ENCODE results near the gene MAN1A1.

The MAN1A1 gene

GRCh38 chr6:119325559-119326265 lies 23.8 kb downstream of the MAN1A1 start:
- no peak for DNase-seq (ENCODE audit: low read depth)

DNA sequence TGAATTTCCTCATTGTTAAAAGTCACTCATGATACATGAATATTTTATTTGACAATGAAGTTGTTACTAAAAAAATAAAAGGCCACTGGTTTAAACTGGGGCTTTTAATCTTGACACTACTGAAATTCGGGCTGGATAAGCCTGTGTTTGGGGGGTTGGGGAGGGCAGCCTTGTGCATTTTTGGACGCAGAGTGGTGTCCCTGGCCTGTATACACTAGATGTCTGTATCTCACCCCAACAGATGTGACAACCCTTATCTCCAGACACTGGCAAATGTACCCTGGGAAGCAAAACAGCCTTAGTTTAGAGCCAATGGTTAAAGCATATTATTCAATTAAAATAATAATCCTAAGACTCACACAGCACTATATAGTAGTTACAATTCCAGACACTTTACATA lies 24.8 kb downstream of the MAN1A1 start:
- no peak for DNase-seq (ENCODE audit: low read depth)

DNA sequence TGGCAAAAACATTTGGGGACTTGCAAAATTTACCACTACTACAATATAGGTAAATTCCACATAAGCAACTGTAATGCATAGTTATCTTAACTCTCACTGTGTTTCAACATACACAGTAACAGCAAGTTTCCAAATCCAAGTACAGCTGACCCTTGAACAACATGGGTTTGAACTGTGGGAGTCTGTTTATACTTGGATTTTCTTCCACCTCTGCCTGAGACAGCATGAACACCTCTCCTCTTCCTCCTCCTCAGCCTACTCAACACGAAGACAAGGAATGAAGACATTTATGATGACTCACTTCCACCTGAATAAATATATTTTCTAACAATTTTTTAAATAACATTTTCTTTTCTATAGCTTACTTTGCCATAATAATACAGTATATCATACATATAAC lies 25.6 kb downstream of the MAN1A1 start:
- no peak for DNase-seq (ENCODE audit: low read depth)

DNA sequence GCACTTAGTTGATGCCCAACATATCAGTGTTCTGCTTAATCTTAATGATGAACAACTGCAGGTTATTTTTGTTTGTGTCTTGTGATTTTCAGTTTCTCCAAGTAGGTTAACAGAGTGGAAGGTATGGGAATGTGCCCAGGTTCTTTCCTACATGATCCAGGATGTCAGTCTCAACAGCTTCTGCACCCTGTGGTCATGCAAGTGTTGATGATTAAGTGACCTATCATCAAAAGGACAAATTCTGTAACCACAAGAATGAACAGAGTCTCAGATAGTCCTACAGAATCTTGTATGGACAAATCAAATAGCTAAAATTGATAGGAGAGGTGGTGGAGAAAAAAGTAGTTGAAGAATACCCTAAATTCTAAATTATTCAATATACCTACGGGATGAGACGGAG lies 26.1 kb downstream of the MAN1A1 start:
- no peak for DNase-seq (ENCODE audit: low read depth)

DNA sequence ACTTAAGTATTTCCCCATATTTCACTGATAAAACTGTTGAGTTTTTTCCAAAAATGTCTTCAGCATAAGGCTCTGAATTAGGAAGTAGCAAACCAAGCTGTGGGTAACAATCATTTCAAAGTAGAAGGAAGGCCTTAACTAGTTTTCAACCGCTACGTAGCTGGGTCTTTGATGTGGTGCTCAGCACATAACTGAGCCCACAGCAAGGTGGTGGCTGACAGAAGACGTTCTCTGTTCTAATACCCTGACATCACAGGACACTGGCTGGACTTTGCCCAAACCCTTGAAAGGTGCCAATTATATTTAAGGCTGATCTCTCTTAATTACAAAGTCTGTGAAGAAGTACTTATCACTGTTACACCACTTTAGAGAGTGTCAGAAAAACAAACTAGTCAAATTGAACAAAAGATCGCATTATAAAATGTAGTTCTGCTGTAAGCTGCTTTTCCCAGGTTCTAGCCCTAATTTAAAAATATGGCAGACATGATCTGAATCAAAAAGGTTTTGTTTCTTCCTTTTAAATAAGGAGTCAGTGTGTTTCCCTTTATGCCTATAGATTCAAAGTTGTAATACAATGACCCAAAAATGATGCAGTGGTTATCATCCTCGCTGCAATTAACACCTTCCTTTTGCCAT lies 26.7 kb downstream of the MAN1A1 start:
- DNase-seq (ENCODE audit: low read depth): no peak

DNA sequence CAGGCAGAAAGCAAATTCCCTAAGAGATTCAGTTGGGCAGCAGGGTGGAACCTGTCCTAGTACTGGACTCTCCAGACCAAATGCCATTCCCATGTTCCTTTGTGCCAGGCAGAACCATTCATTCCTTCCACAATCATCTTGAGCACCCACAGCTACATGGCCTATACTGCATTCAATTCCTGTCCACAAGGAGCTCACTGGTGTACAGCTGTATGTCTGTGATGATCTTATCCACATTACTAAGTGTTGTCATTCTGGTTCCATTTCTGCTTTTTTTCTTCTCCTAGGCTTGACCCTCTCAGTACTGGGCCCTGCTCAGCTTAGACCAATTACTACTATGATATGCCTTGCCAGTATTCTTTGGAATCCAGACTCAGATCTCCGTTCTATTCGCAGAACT lies 27.5 kb downstream of the MAN1A1 start:
- no peak for DNase-seq (ENCODE audit: low read depth)

DNA sequence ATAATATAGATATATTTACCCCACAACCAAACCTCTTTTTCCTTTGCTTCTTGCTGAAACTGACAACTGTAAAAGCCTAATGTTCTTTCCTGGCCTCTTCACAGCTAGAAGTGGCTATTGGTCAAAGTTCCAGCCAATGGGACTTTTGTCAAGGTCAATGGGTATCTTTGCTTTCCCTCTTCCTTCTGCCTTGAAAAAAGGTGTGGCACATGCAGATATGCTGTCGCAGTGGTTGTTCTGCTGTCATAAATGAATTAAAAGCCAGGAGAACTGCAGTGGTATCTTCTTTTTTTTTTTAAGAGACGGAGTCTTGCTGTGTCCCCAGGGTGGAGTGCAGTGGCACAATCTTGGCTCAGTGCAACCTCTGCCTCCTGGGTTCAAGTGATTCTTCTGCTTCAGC lies 29.9 kb downstream of the MAN1A1 start:
- no peak for DNase-seq (ENCODE audit: low read depth)

DNA sequence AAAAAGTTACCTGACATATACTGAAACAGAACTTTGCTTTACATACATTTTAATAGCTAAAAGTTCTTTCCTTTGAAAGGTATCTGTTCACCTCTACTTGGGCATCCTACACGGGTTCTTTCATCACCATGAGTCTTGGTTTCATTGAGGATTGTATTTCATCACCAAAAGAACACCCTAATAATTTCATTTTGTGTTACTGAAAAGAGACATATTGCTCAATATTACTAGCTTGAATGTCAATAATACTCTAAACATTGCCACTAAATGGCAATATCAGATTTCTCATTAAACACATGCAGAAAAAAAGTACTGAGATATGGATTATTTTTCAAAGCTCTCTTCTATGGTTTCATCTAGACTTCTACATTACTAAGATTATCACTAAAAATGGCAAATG lies 30.8 kb downstream of the MAN1A1 start:
- DNase-seq (ENCODE audit: low read depth): no peak

GRCh38 chr6:119318176-119318575 lies 31.4 kb downstream of the MAN1A1 start:
- no peak for DNase-seq (ENCODE audit: low read depth)

DNA sequence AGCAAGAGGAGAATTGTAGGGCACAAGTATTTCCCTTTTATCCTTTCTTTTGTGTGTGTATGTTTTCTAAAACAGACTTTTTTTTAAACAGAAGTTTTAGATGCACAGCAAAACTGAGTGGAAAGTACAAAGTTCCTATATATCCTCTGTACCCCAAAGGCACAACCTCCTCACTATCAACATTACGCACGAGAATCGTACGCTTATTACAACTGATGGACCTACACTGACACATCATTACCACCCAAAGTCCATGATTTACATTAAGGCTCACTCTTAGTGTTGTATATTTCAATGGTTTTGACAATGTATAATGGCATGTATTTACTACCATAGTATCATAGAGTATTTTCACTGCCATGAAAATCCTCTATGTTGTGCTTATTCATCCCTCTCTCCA lies 32.6 kb downstream of the MAN1A1 start:
- no peak for DNase-seq (ENCODE audit: low read depth)

- no peak for DNase-seq (ENCODE audit: low read depth)
Observed at GRCh38 chr6:119314885-119315272, 34.7 kb downstream of the MAN1A1 start.

GRCh38 chr6:119313937-119314884 lies 35.4 kb downstream of the MAN1A1 start:
- DNase-seq (ENCODE audit: low read depth): no peak

GRCh38 chr6:119312875-119313338 lies 36.7 kb downstream of the MAN1A1 start:
- no peak for DNase-seq (ENCODE audit: low read depth)

GRCh38 chr6:119312441-119312840 lies 37.1 kb downstream of the MAN1A1 start:
- DNase-seq (ENCODE audit: low read depth): no peak

- no peak for DNase-seq (ENCODE audit: low read depth)
Observed at GRCh38 chr6:119311514-119312142, 37.9 kb downstream of the MAN1A1 start.

DNA sequence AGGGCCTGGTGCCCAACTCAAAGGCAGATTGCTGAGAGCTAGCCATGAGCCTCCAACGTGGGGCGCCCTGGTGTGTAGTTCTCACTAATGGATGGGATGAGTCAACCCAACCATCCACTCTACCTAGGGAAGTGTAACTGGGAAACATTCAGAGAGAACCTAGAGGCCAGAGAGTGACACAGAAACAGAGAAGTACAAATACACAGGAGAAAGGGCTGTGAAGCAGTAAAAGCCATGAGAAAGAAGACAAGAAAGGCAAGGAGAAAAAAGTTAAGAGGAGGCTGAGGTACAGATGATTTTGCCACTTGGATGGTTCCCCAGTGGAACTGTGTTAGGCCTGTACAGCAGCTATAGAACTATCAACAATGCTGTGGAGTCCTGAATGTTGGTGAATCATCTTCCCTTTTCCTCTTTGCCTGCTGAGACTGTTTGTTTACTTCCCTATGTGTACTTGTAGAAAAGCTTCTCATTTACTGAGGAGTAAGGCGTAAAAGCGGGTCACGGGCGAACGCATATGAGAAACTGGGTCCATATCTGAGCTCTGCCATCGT lies 39.0 kb downstream of the MAN1A1 start:
- no peak for DNase-seq (ENCODE audit: low read depth)

DNA sequence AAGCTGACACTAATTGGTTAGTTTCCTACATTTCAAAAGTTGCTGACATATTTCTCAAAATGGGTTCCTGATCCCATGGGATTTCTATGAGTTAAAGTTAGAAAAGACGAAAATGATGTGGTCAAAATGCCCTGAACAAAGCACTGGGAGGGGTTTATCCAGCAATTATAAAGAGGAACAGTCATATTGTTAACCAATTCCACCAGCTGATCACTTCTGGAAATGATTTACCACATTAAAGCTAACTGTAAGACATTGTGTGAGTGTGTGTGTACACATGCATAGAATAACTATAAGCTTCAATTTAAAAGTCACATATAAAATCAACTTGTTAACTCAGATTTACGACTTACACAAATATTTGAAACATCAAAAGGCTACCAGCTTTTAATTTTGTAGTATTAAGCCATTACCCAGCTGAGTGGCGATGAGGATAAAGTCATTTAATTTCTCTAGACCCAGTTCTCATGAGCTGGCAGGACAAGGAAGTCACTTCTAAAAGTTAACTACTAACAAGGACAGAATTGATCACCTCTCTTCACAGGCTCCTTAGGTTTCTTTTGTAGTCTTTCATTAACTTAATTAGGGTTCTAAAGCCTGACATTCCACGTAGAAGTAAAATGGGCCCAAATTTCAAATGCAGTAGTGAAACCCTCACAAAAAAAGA lies 40.4 kb downstream of the MAN1A1 start:
- DNase-seq (ENCODE audit: low read depth): no peak

DNA sequence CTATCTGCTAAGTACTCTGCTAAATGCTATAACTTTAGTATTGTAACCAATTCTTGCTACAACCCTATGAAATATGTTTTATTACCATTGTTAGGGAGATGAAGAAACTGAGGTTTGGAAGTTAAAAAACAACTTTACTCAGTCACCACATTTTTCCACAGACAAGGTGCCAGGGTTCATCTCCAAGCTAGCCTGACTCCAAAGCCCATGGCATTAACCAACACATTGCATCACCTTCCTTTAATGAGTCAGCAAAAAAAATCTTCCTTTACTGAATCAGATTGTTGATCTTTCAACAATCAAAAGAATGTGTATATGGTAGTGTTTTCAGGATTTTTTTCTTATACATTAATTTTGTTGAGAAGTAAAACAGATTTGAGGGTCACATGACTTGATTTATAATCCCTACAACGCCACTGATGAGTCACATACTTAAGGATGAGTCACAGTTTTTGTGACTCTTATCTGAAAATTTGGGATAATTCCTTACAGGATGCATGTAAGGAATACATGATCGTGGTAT lies 41.5 kb downstream of the MAN1A1 start:
- peak; percentile 67 for DNase-seq (ENCODE audit: low read depth)

DNA sequence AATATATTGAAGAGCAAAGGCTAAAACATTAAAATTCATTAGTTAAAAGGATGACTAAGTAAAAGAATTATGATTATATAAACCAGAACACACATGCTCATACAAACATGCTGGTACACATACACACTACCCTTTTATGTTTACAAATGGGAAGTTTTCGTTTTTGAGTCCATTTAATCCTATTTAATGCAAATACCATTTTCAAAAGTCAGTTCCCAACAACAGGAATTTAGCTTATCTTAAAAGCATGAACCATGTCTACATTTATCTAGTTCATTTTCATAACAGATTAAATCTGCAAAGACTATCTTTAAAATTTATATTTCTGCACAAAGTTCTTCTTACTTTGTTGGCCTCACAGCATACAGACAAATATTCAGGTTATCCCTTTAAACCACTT lies 42.5 kb downstream of the MAN1A1 start:
- DNase-seq (ENCODE audit: low read depth): no peak

DNA sequence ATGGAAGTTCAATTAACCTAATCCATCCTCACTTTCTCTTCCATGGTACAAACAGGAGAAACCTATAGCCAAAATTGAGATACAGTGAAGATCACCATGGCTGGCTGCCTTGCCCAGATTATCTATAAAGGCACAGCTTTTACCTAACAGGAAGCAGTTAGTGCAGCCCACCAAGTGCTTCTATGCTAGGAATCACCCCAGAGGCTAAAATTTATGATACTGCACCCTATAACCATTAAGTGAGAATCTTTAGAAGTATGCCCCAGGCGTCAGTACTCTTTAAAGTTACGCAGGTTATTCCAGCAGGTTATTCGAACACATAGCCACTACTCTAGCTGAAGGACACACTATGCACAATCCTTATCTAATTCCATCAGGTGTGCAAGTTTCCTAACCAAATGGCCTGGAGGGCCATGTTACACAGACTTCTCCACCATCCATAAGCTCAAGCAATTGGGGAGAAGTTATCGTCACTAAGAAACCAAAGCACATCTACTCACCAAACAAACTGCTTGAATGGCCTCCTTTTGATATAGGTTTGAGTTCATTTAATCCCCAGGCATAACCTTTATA lies 43.1 kb downstream of the MAN1A1 start:
- DNase-seq (ENCODE audit: low read depth): no peak

All from GM04503 (cell line).